ENCODE results near the gene EPN3.

The EPN3 gene

GRCh38 chr17:50587571-50587970 is 55.0 kb downstream of the EPN3 start:
- Histone ChIP-seq H3K36me3 (ENCODE audit: control insufficient read depth in 1 of 2, insufficient read depth in 2 of 2, low read length in 2 of 2) (no peaks in the 10 kb centered on the region), H3K4me2 (ENCODE audit: low read length) (no peak overlapping the region), H3K9me3 (ENCODE audit: insufficient read depth, low read depth, low read length) (no peaks in the 10 kb centered on the region), H4K8ac (ENCODE audit: low read depth, low read length) (no peak overlapping the region), H2BK12ac (ENCODE audit: low read length) (no peak overlapping the region), H3K4me1 (ENCODE audit: control insufficient read depth in 1 of 2, insufficient read depth in 2 of 2, low read length in 2 of 2) (no peaks in the 10 kb centered on the region), H2BK120ac (ENCODE audit: insufficient read depth, low read length, poor library complexity) (no peak overlapping the region), H4K12ac (ENCODE audit: low read depth, low read length) (no peak overlapping the region), H3K79me2 (ENCODE audit: control insufficient read depth, insufficient read depth, low read length, poor library complexity) (no peaks in the 10 kb centered on the region), H2AK5ac (ENCODE audit: low read length) (no peak overlapping the region), H3K4ac (ENCODE audit: low read depth, low read length) (no peak overlapping the region), H3K4me3 (ENCODE audit: low read depth, low read length) (no peak overlapping the region), H3K23ac (ENCODE audit: low read length) (no peak overlapping the region), H3K79me1 (ENCODE audit: low read length) (no peaks in the 10 kb centered on the region), H3K27me3 (ENCODE audit: insufficient read depth, low read length) (no peaks in the 10 kb centered on the region), H3K9ac (ENCODE audit: low read length) (no peak overlapping the region), H4K91ac (ENCODE audit: low read depth, low read length) (no peak overlapping the region), H3K14ac (ENCODE audit: low read length) (no peak overlapping the region), H2BK5ac (ENCODE audit: low read depth, low read length, poor library complexity) (no peak overlapping the region), H3K18ac (ENCODE audit: low read length) (no peak overlapping the region), H3K27ac (ENCODE audit: low read depth, low read length) (no peak overlapping the region), H2AFZ (ENCODE audit: insufficient read depth, low read length, poor library complexity) (no peak overlapping the region)
- WGBS (ENCODE audit: extremely low coverage, insufficient coverage, insufficient read length): no CpG with 5 or more reads among the region's 9 CpGs
- no peak for DNase-seq

- no peak overlapping the region for H3K9ac ChIP-seq (ENCODE audit: low read length)
- H3K27ac ChIP-seq (ENCODE audit: low read depth, low read length): no peak overlapping the region
- no peak overlapping the region for H4K8ac ChIP-seq (ENCODE audit: low read depth, low read length)
These were observed 56.0 kb downstream of the EPN3 start for GRCh38 chr17:50588391-50589049.

GRCh38 chr17:50589095-50589705 is 56.7 kb downstream of the EPN3 start:
- H4K12ac ChIP-seq (ENCODE audit: low read depth, low read length): no peak overlapping the region
- H4K91ac ChIP-seq (ENCODE audit: low read depth, low read length): no peak overlapping the region
- no peak overlapping the region for H3K23ac ChIP-seq (ENCODE audit: low read length)
- no peak overlapping the region for H2BK120ac ChIP-seq (ENCODE audit: insufficient read depth, low read length, poor library complexity)
- H3K79me2 ChIP-seq (ENCODE audit: control insufficient read depth, insufficient read depth, low read length, poor library complexity): no peaks in the 10 kb centered on the region
- no peak overlapping the region for H4K8ac ChIP-seq (ENCODE audit: low read depth, low read length)
- H3K4me2 ChIP-seq (ENCODE audit: low read length): no peak overlapping the region
- no peak overlapping the region for H2BK5ac ChIP-seq (ENCODE audit: low read depth, low read length, poor library complexity)
- H3K18ac ChIP-seq (ENCODE audit: low read length): no peak overlapping the region
- no CpG with 5 or more reads among the region's 10 CpGs for WGBS (ENCODE audit: extremely low coverage, insufficient coverage, insufficient read length)
- H3K27ac ChIP-seq (ENCODE audit: low read depth, low read length): no peak overlapping the region
- H3K14ac ChIP-seq (ENCODE audit: low read length): no peak overlapping the region
- no peak overlapping the region for H3K4me3 ChIP-seq (ENCODE audit: low read depth, low read length)
- H3K4ac ChIP-seq (ENCODE audit: low read depth, low read length): no peak overlapping the region
- H3K79me1 ChIP-seq (ENCODE audit: low read length): no peaks in the 10 kb centered on the region
- no peaks in the 10 kb centered on the region for H3K27me3 ChIP-seq (ENCODE audit: insufficient read depth, low read length)
- no peaks in the 10 kb centered on the region for H3K9me3 ChIP-seq (ENCODE audit: insufficient read depth, low read depth, low read length)
- no peaks in the 10 kb centered on the region for H3K4me1 ChIP-seq (ENCODE audit: control insufficient read depth in 1 of 2, insufficient read depth in 2 of 2, low read length in 2 of 2)
- no peak overlapping the region for H2AFZ ChIP-seq (ENCODE audit: insufficient read depth, low read length, poor library complexity)
- H2BK12ac ChIP-seq (ENCODE audit: low read length): no peak overlapping the region
- no peak for DNase-seq
- no peak overlapping the region for H2AK5ac ChIP-seq (ENCODE audit: low read length)
- H3K36me3 ChIP-seq (ENCODE audit: control insufficient read depth in 1 of 2, insufficient read depth in 2 of 2, low read length in 2 of 2): no peaks in the 10 kb centered on the region
- H3K9ac ChIP-seq (ENCODE audit: low read length): no peak overlapping the region

More at GRCh38 chr17:50588391-50589049, 56.0 kb downstream of the EPN3 start:
- no peaks in the 10 kb centered on the region for H3K79me1 ChIP-seq (ENCODE audit: low read length)
- H3K9me3 ChIP-seq (ENCODE audit: insufficient read depth, low read depth, low read length): no peaks in the 10 kb centered on the region
- H3K4me2 ChIP-seq (ENCODE audit: low read length): no peak overlapping the region
- H4K12ac ChIP-seq (ENCODE audit: low read depth, low read length): no peak overlapping the region
- H2BK12ac ChIP-seq (ENCODE audit: low read length): no peak overlapping the region
- H3K36me3 ChIP-seq (ENCODE audit: control insufficient read depth in 1 of 2, insufficient read depth in 2 of 2, low read length in 2 of 2): no peaks in the 10 kb centered on the region
- no peak overlapping the region for H2BK120ac ChIP-seq (ENCODE audit: insufficient read depth, low read length, poor library complexity)
- no peak overlapping the region for H2AFZ ChIP-seq (ENCODE audit: insufficient read depth, low read length, poor library complexity)
- no peaks in the 10 kb centered on the region for H3K79me2 ChIP-seq (ENCODE audit: control insufficient read depth, insufficient read depth, low read length, poor library complexity)
- H3K4me3 ChIP-seq (ENCODE audit: low read depth, low read length): no peak overlapping the region
- no peak overlapping the region for H3K14ac ChIP-seq (ENCODE audit: low read length)
- H3K4ac ChIP-seq (ENCODE audit: low read depth, low read length): no peak overlapping the region
- WGBS (ENCODE audit: extremely low coverage, insufficient coverage, insufficient read length): no CpG with 5 or more reads among the region's 18 CpGs
- H3K4me1 ChIP-seq (ENCODE audit: control insufficient read depth in 1 of 2, insufficient read depth in 2 of 2, low read length in 2 of 2): no peaks in the 10 kb centered on the region
- no peak for DNase-seq
- no peak overlapping the region for H3K23ac ChIP-seq (ENCODE audit: low read length)
- no peaks in the 10 kb centered on the region for H3K27me3 ChIP-seq (ENCODE audit: insufficient read depth, low read length)
- H2AK5ac ChIP-seq (ENCODE audit: low read length): no peak overlapping the region
- no peak overlapping the region for H2BK5ac ChIP-seq (ENCODE audit: low read depth, low read length, poor library complexity)
- no peak overlapping the region for H3K18ac ChIP-seq (ENCODE audit: low read length)
- H4K91ac ChIP-seq (ENCODE audit: low read depth, low read length): no peak overlapping the region

- Histone ChIP-seq H2BK120ac (ENCODE audit: insufficient read depth, low read length, poor library complexity) (no peak overlapping the region), H3K4me1 (ENCODE audit: control insufficient read depth in 1 of 2, insufficient read depth in 2 of 2, low read length in 2 of 2) (no peaks in the 10 kb centered on the region), H3K27me3 (ENCODE audit: insufficient read depth, low read length) (no peaks in the 10 kb centered on the region), H4K8ac (ENCODE audit: low read depth, low read length) (no peak overlapping the region), H3K4me2 (ENCODE audit: low read length) (no peak overlapping the region), H2AFZ (ENCODE audit: insufficient read depth, low read length, poor library complexity) (no peak overlapping the region), H3K79me2 (ENCODE audit: control insufficient read depth, insufficient read depth, low read length, poor library complexity) (no peaks in the 10 kb centered on the region), H2BK5ac (ENCODE audit: low read depth, low read length, poor library complexity) (no peak overlapping the region), H3K18ac (ENCODE audit: low read length) (no peak overlapping the region), H4K91ac (ENCODE audit: low read depth, low read length) (no peak overlapping the region), H3K23ac (ENCODE audit: low read length) (no peak overlapping the region), H3K4me3 (ENCODE audit: low read depth, low read length) (no peak overlapping the region), H3K36me3 (ENCODE audit: control insufficient read depth in 1 of 2, insufficient read depth in 2 of 2, low read length in 2 of 2) (no peaks in the 10 kb centered on the region), H3K27ac (ENCODE audit: low read depth, low read length) (no peak overlapping the region), H3K9ac (ENCODE audit: low read length) (no peak overlapping the region), H2AK5ac (ENCODE audit: low read length) (no peak overlapping the region), H2BK12ac (ENCODE audit: low read length) (no peak overlapping the region), H3K4ac (ENCODE audit: low read depth, low read length) (no peak overlapping the region), H3K9me3 (ENCODE audit: insufficient read depth, low read depth, low read length) (peaks cover 4% of the 10 kb centered on the region), H3K14ac (ENCODE audit: low read length) (no peak overlapping the region), H3K79me1 (ENCODE audit: low read length) (no peaks in the 10 kb centered on the region), H4K12ac (ENCODE audit: low read depth, low read length) (no peak overlapping the region)
- no CpG with 5 or more reads among the region's 24 CpGs for WGBS (ENCODE audit: extremely low coverage, insufficient coverage, insufficient read length)
- no peak for DNase-seq
These were observed 58.6 kb downstream of the EPN3 start for GRCh38 chr17:50590946-50591737.
